ENCODE data around the gene C1QTNF8.

C1QTNF8 gene

GRCh38 chr16:1070864-1071408, 25.1 kb downstream of the C1QTNF8 start:
- no peak for TF ChIP-seq SIN3A (IDR thresholded peaks at IDR 0.05; ENCODE audit: borderline replicate concordance, insufficient read depth, low read length)
- no peak for TF ChIP-seq TAF1 (IDR thresholded peaks at IDR 0.05; ENCODE audit: borderline replicate concordance, insufficient read depth, low read length)
- TF ChIP-seq FOXP2 (optimal IDR thresholded peaks at IDR 0.05; ENCODE audit: borderline replicate concordance, extremely low read depth, extremely low read length, insufficient read depth) = no peak
- TF ChIP-seq POLR2AphosphoS5 (IDR thresholded peaks at IDR 0.05; ENCODE audit: low read depth, low read length) = no peak
- no peak for TF ChIP-seq REST (IDR thresholded peaks at IDR 0.05; ENCODE audit: insufficient read depth in 1 of 2, low read depth in 2 of 2, low read length in 2 of 2)

- TF ChIP-seq REST (IDR thresholded peaks at IDR 0.05; ENCODE audit: insufficient read depth in 1 of 2, low read depth in 2 of 2, low read length in 2 of 2) = no peak
- no peak for TF ChIP-seq SIN3A (IDR thresholded peaks at IDR 0.05; ENCODE audit: borderline replicate concordance, insufficient read depth, low read length)
- TF ChIP-seq TAF1 (IDR thresholded peaks at IDR 0.05; ENCODE audit: borderline replicate concordance, insufficient read depth, low read length) = no peak
- no peak for TF ChIP-seq POLR2AphosphoS5 (IDR thresholded peaks at IDR 0.05; ENCODE audit: low read depth, low read length)
- no peak for TF ChIP-seq FOXP2 (optimal IDR thresholded peaks at IDR 0.05; ENCODE audit: borderline replicate concordance, extremely low read depth, extremely low read length, insufficient read depth)
These were observed 25.8 kb downstream of the C1QTNF8 start for GRCh38 chr16:1070084-1070863.

- TF ChIP-seq FOXP2 (optimal IDR thresholded peaks at IDR 0.05; ENCODE audit: borderline replicate concordance, extremely low read depth, extremely low read length, insufficient read depth) (no peak), REST (IDR thresholded peaks at IDR 0.05; ENCODE audit: insufficient read depth in 1 of 2, low read depth in 2 of 2, low read length in 2 of 2) (no peak), POLR2AphosphoS5 (IDR thresholded peaks at IDR 0.05; ENCODE audit: low read depth, low read length) (no peak), SIN3A (IDR thresholded peaks at IDR 0.05; ENCODE audit: borderline replicate concordance, insufficient read depth, low read length) (no peak), TAF1 (IDR thresholded peaks at IDR 0.05; ENCODE audit: borderline replicate concordance, insufficient read depth, low read length) (no peak)
These were observed 26.9 kb downstream of the C1QTNF8 start for GRCh38 chr16:1069154-1069553.

- TF ChIP-seq FOXP2 (optimal IDR thresholded peaks at IDR 0.05; ENCODE audit: borderline replicate concordance, extremely low read depth, extremely low read length, insufficient read depth) (no peak), REST (IDR thresholded peaks at IDR 0.05; ENCODE audit: insufficient read depth in 1 of 2, low read depth in 2 of 2, low read length in 2 of 2) (no peak), POLR2AphosphoS5 (IDR thresholded peaks at IDR 0.05; ENCODE audit: low read depth, low read length) (no peak), SIN3A (IDR thresholded peaks at IDR 0.05; ENCODE audit: borderline replicate concordance, insufficient read depth, low read length) (no peak), TAF1 (IDR thresholded peaks at IDR 0.05; ENCODE audit: borderline replicate concordance, insufficient read depth, low read length) (no peak)
These were observed 27.6 kb downstream of the C1QTNF8 start for GRCh38 chr16:1068451-1068850.

Data from PFSK-1 (cell line).